GM12878 (cell line): Measurements from ENCODE around the gene CAMKMT.

ENCODE experiments used
- CBX3 ChIP-seq: fragments of 200-600 bp; sonication (generic); IDR thresholded peaks from 2 replicates; pipeline ENCODE4 v1.6.1; 2016; ENCODE audit warnings: low read depth, borderline replicate concordance
- ETV6 ChIP-seq, 2 experiments: fragments of 450-650 bp in 1 of 2; IDR thresholded peaks in 1 of 2; conservative IDR thresholded peaks in 1 of 2; 2 replicates each; pipeline ENCODE4 v1.6.1; 2014; ENCODE audit warnings: antibody characterized with exemption in 1 of 2, borderline replicate concordance in 1 of 2, low read depth in 1 of 2, mild to moderate bottlenecking in 1 of 2, moderate library complexity in 1 of 2
- NBN ChIP-seq: fragments of 450-650 bp; IDR thresholded peaks from 2 replicates; pipeline ENCODE4 v1.6.1; 2016
- PAX5 ChIP-seq: IDR thresholded peaks from 2 replicates; pipeline ENCODE4 v1.6.1; 2011; ENCODE audit warnings: low read depth, low read length, borderline replicate concordance
- POLR2A ChIP-seq: IDR thresholded peaks from 2 replicates; pipeline ENCODE4 v1.6.1; 2011; ENCODE audit warnings: low read depth, mild to moderate bottlenecking, low read length
- POLR2AphosphoS5 ChIP-seq: IDR thresholded peaks from 2 replicates; pipeline ENCODE4 v1.6.1; 2011; ENCODE audit warnings: mild to moderate bottlenecking, low read length, inconsistent platforms
- SIN3A ChIP-seq: IDR thresholded peaks from 2 replicates; pipeline ENCODE4 v1.6.1; 2012; ENCODE audit warnings: low read depth, low read length, improper control_type of control experiment
- TAF1 ChIP-seq: IDR thresholded peaks from 2 replicates; pipeline ENCODE4 v1.6.1; 2011; ENCODE audit warnings: mild to moderate bottlenecking, low read depth, low read length, borderline replicate concordance
- TF ChIP-seq, protein P1 (sequence below), 3 experiments: IDR thresholded peaks in 2 of 3; conservative IDR thresholded peaks in 1 of 3; 2 replicates each; pipeline ENCODE4 v1.5.1; 2011; ENCODE audit warnings: low read depth in 3 of 3, low read length in 3 of 3, mild to moderate bottlenecking in 3 of 3, control low read depth in 2 of 3, moderate library complexity in 2 of 3, inconsistent platforms in 1 of 3, mixed read lengths in 1 of 3; ENCODE audit not compliant: control insufficient read depth in 2 of 3, insufficient read depth in 1 of 3; ENCODE audit errors: extremely low read depth in 1 of 3

DNA sequence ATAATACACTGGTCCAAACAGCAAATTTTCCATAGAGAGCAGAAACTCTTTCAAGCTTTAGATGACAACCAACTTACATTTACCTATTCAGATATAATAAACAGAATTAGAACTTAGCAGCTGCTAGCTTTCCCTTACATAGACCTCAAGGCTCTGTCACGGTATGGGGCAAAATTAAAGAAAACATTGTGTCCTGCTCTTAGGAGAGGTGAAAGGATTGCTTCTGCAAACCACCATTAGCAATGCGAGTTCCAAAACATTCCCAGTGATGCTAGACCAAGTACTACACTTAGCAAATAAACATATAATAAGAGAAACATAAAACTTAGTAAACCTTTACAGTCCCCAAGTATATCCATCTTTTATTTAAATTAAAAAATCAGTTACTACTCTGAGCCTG, 183.3 kb downstream of the CAMKMT start:
- TF ChIP-seq TAF1 (no peak), POLR2A (no peak), NBN (no peak), POLR2AphosphoS5 (no peak), SIN3A (no peak), ETV6 (conservative IDR thresholded peaks at IDR 0.05 in 1 of 2, IDR thresholded peaks at IDR 0.05 in 1 of 2; ENCODE audit: borderline replicate concordance in 1 of 2, low read depth in 1 of 2) (no peak), CBX3 (no peak), PAX5 (no peak)
- TF ChIP-seq, protein P1, sequence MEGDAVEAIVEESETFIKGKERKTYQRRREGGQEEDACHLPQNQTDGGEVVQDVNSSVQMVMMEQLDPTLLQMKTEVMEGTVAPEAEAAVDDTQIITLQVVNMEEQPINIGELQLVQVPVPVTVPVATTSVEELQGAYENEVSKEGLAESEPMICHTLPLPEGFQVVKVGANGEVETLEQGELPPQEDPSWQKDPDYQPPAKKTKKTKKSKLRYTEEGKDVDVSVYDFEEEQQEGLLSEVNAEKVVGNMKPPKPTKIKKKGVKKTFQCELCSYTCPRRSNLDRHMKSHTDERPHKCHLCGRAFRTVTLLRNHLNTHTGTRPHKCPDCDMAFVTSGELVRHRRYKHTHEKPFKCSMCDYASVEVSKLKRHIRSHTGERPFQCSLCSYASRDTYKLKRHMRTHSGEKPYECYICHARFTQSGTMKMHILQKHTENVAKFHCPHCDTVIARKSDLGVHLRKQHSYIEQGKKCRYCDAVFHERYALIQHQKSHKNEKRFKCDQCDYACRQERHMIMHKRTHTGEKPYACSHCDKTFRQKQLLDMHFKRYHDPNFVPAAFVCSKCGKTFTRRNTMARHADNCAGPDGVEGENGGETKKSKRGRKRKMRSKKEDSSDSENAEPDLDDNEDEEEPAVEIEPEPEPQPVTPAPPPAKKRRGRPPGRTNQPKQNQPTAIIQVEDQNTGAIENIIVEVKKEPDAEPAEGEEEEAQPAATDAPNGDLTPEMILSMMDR (IDR thresholded peaks at IDR 0.05 in 2 of 3, conservative IDR thresholded peaks at IDR 0.05 in 1 of 3; ENCODE audit: control insufficient read depth in 2 of 3, extremely low read depth in 1 of 3, insufficient read depth in 1 of 3, low read depth in 3 of 3, low read length in 3 of 3), result no peak
